Measurements from ENCODE around the gene DHRSX.

DHRSX gene

GRCh38 chrX:2500091-2500802 is 529 bp downstream of the DHRSX start:
- no peak for DNase-seq (ENCODE audit: low read depth, low spot score)
- peak; percentile 7 for TF ChIP-seq CTCF (IDR thresholded peaks at IDR 0.05; ENCODE audit: insufficient read depth, low read length, missing control alignments)
- CTCF ChIA-PET: no interaction called here
- H3K4me3 ChIP-seq (ENCODE audit: low read depth, low read length): peak overlapping the region; percentile 76
- POLR2A ChIA-PET: no interaction called here

- H3K4me3 ChIP-seq (ENCODE audit: low read depth, low read length): peak overlapping the region; percentile 76
- no peak for DNase-seq (ENCODE audit: low read depth, low spot score)
- ChIA-PET CTCF (no interaction called here), POLR2A (no interaction called here)
- no peak for TF ChIP-seq CTCF (IDR thresholded peaks at IDR 0.05; ENCODE audit: insufficient read depth, low read length, missing control alignments)
Observed at GRCh38 chrX:2499507-2499906, 1.3 kb downstream of the DHRSX start.

GRCh38 chrX:2498781-2499302 is 1.9 kb downstream of the DHRSX start:
- peak overlapping the region; percentile 43 for H3K4me3 ChIP-seq (ENCODE audit: low read depth, low read length)
- DNase-seq (ENCODE audit: low read depth, low spot score): no peak
- no peak for TF ChIP-seq CTCF (IDR thresholded peaks at IDR 0.05; ENCODE audit: insufficient read depth, low read length, missing control alignments)
- CTCF ChIA-PET: no interaction called here
- POLR2A ChIA-PET: no interaction called here

- ChIA-PET CTCF (no interaction called here), POLR2A (no interaction called here)
- DNase-seq (ENCODE audit: low read depth, low spot score): no peak
- peak overlapping the region; percentile 43 for H3K4me3 ChIP-seq (ENCODE audit: low read depth, low read length)
- no peak for TF ChIP-seq CTCF (IDR thresholded peaks at IDR 0.05; ENCODE audit: insufficient read depth, low read length, missing control alignments)
Observed at GRCh38 chrX:2497961-2498780, 2.6 kb downstream of the DHRSX start.

- ChIA-PET POLR2A (no interaction called here), CTCF (no interaction called here)
- H3K4me3 ChIP-seq (ENCODE audit: low read depth, low read length): no peak overlapping the region
- no peak for TF ChIP-seq CTCF (IDR thresholded peaks at IDR 0.05; ENCODE audit: insufficient read depth, low read length, missing control alignments)
- DNase-seq (ENCODE audit: low read depth, low spot score): no peak
Observed at GRCh38 chrX:2495595-2495994, 5.2 kb downstream of the DHRSX start.

GRCh38 chrX:2492531-2493218 is 8.1 kb downstream of the DHRSX start:
- CTCF ChIA-PET: no interaction called here
- POLR2A ChIA-PET: no interaction called here
- no peak overlapping the region for H3K4me3 ChIP-seq (ENCODE audit: low read depth, low read length)
- no peak for TF ChIP-seq CTCF (IDR thresholded peaks at IDR 0.05; ENCODE audit: insufficient read depth, low read length, missing control alignments)
- DNase-seq (ENCODE audit: low read depth, low spot score): no peak
